Sciatic nerve (tissue), 2 donors: ENCODE results near the gene RILP. TPM values are rescaled to one million over a fixed set of nuclear protein-coding genes. Genes with fewer than 3 reads are reported as not detected.
A peak's percentile ranks its signal among the peaks of the same experiment; 100 is the strongest.

Experiments
- ATAC-seq: fragments of 200-7000 bp; cut with Tn5 transposase; one replicate; pipeline ENCODE4 v1.9.1; 2020; ENCODE audit warnings: mild to moderate bottlenecking, moderate library complexity
- DNase-seq: peaks from one replicate; pipeline ENCODE4 v3.0.0-alpha.2; 2020; ENCODE audit warnings: low spot score
- intact Hi-C: fragments of 100-400 bp; cut with DNase I; formaldehyde crosslinking; loops from one replicate; pipeline ENCODE4 v1.14.2; 2022
- total RNA-seq: library from RNA; stranded (reverse); fragmentation: NEBNext Ultra II Directional; extraction: Animal tissue kit (Norgen Biotek cat#: 25700); gene quantifications from one replicate; pipeline ENCODE4 v1.2.1, GENCODE V29; 2021
- donor health status: DM: no; HTN: no; CAD: no.
- donor health status: DM: no; HTN: no; CAD: no.

The RILP gene
- total RNA-seq, 1 donor from 2014 or later = 15.4 TPM

GRCh38 chr17:1648963-1649843 is 463 bp downstream of the RILP start:
- peak; percentile 66 for ATAC-seq
- intact Hi-C loops = loop anchor here (5.0 kb wide), 1 partner anchor 72 kb away; no protein-coding TSS in a partner anchor

DNA sequence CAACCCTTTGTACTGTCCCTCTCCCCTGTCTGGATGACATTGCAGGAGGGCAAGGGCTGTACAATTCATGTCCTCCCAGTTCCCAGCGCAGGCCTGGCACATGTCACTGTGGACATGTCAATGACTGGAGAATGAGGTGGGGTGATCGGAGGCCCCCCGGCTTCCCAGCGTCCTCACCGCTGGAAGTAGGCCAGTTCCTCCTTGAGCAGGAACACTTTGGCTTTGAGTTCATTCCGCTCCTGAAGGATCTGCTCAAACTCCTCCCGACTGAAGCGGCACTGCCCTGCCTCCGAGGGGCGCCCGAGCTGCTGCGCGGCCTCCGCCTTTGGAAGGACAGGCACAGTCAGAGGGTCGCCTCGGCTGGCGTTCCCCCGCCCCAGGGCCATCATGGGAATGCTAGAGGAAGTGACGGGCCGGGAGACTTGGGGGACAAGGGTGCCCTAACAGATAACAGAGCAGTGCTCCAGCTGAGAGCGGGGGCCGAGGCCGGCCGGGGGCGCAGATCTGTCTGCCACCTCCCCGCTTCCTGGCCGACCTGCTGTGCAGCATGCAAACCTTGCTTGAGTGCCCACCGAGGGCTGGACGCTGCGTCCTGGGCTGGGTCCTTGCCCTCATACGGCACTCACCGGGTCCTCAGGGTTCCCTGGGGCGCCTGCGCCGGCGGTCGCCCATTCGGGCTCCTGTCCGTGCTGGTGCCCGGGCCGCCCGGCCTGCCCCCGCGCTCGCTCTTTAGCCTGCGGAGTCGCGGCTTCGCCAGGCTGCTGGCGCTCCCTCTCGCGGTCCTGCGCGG is 1.3 kb downstream of the RILP start:
- ATAC-seq (peak; percentile 74), DNase-seq (peak; percentile 72)
- intact Hi-C loops = loop anchor here (5.0 kb wide), 1 partner anchor 71 kb away; no protein-coding TSS in a partner anchor

More at GRCh38 chr17:1648963-1649843, 463 bp downstream of the RILP start:
- peak; percentile 97 for DNase-seq

DNA sequence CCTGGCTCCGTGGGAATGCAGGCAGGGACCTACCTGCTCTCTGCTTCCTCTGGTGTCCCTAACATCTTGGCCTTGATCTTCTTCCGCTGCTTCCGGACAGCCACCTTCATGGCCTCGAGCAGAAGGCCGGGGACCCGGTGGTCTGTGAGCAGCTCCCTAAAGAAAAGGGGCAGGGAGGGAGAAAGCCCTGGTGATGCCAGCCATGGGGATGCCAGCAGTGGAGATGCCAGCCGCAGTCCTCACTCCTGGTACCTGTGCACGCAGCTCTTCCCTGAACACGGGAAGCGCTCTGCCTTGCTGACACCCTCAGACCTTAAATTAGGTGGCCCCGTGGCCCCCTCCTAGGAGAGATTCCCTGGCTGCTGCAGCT is 1.9 kb downstream of the RILP start:
- ATAC-seq (no peak), DNase-seq (no peak)
- intact Hi-C loops = loop anchor here (5.0 kb wide), 1 partner anchor 70 kb away; no protein-coding TSS in a partner anchor

DNA sequence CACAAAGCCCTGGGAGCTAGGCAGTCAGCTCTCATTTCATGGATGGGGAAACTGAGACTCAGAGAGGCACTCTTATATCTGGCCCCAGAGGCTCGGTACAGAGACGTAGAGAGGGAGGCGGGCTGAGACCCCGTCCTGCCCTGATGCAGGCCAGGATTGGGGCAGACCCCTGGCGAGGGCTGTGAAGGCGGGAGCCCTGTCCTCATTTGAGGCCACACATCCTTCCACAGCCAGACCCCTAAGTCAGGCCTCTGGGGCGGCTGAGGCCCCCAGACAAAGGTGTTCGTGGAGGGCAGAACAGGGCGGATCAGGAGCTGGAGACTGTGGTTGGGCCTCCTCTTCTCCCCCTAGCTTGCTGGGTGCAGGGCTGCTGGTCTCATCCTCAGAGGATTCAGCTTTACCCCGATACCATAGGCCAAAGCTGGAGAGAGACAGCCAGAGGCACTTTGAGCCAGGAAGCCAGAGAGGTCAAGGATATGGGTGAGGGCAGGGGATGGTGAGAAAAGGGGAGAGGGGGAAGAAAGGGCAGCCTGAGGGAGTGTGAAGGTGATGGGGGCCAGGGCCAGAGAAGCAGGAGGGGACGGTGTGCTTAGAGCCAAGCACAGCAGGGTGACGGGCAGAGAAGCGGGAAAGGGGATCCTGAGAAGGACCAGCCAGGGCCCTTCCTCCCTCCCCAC is 3.3 kb downstream of the RILP start:
- DNase-seq (no peak), ATAC-seq (no peak)
- intact Hi-C loops = loop anchor here (5.0 kb wide), 1 partner anchor 69 kb away; no protein-coding TSS in a partner anchor

DNA sequence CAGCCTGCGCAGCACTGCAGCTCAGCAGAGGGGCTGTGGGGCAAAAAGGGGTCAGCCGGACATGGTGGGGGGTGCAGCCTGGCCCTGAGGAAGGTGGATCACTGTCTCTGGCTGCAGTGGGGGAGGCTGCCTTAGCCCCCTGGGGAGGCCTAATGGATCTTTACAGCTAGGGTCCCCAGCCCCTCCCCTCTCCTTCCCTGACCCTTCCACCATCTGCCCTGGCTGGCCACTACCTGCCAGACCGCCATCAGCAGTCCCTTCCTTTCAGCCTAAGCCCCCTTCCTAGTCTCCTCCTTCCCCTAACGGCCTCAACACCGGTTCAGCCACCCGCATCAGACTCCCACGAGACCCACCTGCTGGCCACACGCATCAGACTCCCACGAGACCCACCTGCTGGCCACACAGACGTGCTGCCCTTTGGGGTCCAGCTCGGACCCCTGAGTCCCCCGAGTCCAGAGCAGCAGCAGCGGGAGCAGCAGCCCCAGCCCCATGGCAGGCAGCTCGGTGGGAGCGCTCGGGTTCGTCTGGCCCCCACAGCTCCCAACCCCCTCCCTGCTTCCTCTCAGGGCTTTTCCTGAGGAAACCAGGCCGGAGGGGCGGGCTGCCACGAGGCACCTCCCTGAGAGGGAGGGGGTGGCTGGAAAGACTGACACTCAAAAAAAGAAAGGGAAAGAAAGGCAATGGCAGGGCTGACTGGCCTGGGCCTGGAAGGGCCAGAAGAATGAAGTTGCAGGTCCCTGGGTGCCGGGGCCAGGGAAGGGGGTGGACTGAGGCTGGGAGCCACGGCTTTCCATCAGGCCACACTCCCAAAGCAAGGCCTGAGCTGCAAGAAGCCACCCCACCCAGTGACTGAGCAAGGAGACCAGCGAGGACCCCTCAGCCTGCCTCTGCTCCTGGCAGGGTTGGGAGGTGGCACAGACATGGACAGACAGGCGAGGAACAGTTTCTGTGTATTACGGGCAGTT is 4.2 kb downstream of the RILP start, which contains the start of gene SCARF1:
Gene SCARF1, minus strand, starts transcription at position 526 of the 965 bp plus-strand sequence. Its CDS starts 35 bp downstream, at position 491.
- intact Hi-C loops = loop anchor here (5.0 kb wide), 1 partner anchor 68 kb away; no protein-coding TSS in a partner anchor
- ATAC-seq (no peak), DNase-seq (no peak)

DNA sequence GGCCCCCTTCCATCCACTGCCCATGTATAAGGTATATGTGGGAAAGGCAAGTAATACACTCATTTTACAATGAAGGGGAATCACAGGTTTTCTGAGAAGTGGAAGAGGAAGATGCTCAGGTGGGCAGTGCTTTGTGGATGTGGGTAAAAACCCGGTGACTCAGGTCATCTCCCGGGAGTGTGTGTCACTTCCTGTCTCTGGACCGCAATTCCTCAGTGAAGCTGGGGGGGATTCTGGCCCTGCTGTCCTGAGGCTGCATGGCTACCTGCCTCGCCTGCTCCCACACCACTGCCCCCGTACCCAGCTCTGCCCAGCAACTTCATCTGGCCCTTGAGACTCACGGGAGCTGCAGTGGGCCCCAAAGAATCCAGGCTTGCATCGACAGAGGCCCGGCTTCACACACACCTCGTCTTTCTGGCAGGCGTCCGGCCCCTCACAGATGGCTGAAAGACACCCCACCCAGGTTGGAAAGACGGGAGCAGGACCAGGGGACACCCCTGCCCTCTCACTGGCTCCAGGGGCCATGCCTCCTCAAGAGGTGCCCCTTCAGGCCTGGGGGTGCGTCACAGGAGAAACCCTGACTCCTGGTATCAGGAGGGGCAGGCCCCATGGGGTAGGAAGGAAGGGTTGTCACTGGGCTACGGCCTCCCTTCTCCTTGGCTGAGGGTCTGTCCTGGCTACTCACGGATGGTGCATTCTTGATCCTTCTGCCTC is 5.0 kb downstream of the RILP start:
- intact Hi-C loops = loop anchor here (5.0 kb wide), 1 partner anchor 67 kb away; no protein-coding TSS in a partner anchor
- ATAC-seq (no peak), DNase-seq (no peak)

GRCh38 chr17:1643999-1644492 is 5.6 kb downstream of the RILP start:
- ATAC-seq (no peak), DNase-seq (no peak)
- intact Hi-C loops = no loop called here

DNA sequence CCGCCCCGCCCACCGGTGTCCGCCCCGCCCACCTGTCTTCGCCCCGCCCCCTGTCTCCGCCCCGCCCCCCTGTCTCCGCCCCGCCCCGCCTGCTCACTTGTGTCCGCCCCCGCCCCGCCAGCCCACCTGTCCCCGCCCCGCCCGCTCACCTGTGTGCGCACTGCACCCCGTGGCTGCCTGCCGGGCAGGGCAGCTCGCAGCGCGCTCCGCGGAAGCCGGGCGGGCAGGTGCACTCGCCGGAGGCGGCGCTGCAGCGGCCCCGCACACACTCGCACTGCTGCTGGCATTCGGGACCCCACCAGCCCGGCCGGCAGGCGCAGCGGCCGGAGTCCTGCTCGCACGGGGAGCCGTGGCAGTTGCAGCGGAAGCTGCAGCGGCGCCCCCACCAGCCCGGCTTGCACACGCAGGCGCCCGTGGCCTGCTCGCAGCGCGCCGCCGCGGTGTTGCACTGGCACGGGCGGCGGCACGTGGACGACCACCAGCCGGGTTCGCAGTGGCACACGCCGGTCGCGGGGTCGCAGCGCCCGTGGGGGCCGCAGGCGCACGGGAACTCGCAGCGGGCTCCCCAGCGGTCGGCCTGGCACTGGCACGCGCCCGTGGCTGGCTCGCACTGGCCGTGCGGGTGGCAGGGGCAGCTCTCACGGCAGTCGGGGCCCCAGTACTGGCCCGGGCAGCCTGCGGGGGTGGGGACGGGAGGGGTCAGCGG is 6.2 kb downstream of the RILP start:
- no peak for DNase-seq
- ATAC-seq = no peak
- intact Hi-C loops = no loop called here

DNA sequence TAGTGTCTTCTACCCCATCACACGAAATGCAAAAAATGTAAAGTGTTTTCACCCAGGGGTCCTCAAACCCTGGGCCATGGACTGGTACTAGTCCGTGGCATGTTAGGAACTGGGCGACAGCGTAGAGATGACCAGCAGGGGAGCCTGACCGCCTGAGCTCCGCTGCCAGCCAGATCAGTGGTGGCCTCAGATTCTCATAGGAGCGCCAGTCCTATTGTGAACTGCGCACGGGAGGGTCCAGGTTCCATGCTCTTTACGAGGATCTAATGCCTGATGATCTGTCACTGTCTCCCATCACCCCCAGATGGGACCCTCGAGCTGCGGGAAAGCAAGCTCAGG is 8.6 kb downstream of the RILP start:
- DNase-seq = no peak
- no peak for ATAC-seq
- intact Hi-C loops = no loop called here

- DNase-seq (no peak), ATAC-seq (no peak)
- intact Hi-C loops = no loop called here
These were observed 9.2 kb downstream of the RILP start for GRCh38 chr17:1640329-1641064.

- ATAC-seq = no peak
- no peak for DNase-seq
- intact Hi-C loops = no loop called here
These were observed 10.0 kb downstream of the RILP start for GRCh38 chr17:1639549-1640180.

- intact Hi-C loops = no loop called here
These were observed 10.9 kb downstream of the RILP start for GRCh38 chr17:1638624-1639300.

GRCh38 chr17:1638171-1638590 is 11.5 kb downstream of the RILP start:
- ATAC-seq = no peak
- no peak for DNase-seq
- intact Hi-C loops = no loop called here

More at GRCh38 chr17:1638624-1639300, 10.9 kb downstream of the RILP start:
- ATAC-seq = no peak
- no peak for DNase-seq

GRCh38 chr17:1636732-1637285 is 12.9 kb downstream of the RILP start:
- ATAC-seq = no peak
- intact Hi-C loops = no loop called here
- DNase-seq = no peak
